HepG2 (cell line): Measurements from ENCODE around the gene CNNM4. TPM values are rescaled to one million over a fixed set of nuclear protein-coding genes. Genes with fewer than 3 reads are reported as not detected.
A peak's percentile ranks its signal among the peaks of the same experiment; 100 is the strongest.

Source experiments
- ESRRA ChIP-seq: sonication (generic); formaldehyde crosslinking; IDR thresholded peaks from 2 replicates; pipeline ENCODE4 v1.5.1; 2020; ENCODE audit warnings: mild to moderate bottlenecking, low read depth, missing genetic modification reagents
- HES4 ChIP-seq: sonication (generic); formaldehyde crosslinking; IDR thresholded peaks from 2 replicates; pipeline ENCODE4 v1.9.0; 2021; ENCODE audit warnings: mild to moderate bottlenecking, missing genetic modification reagents, borderline replicate concordance
- KLF13 ChIP-seq: sonication (generic); formaldehyde crosslinking; IDR thresholded peaks from 2 replicates; pipeline ENCODE4 v1.4.0; 2020; ENCODE audit warnings: mild to moderate bottlenecking, missing genetic modification reagents
- NFYB ChIP-seq: sonication (generic); formaldehyde crosslinking; IDR thresholded peaks from 2 replicates; pipeline ENCODE4 v1.4.0; 2020; ENCODE audit warnings: missing genetic modification reagents
- PAX8 ChIP-seq: sonication (generic); formaldehyde crosslinking; IDR thresholded peaks from 2 replicates; pipeline ENCODE4 v1.8.0; 2022; ENCODE audit warnings: mild to moderate bottlenecking, missing genetic modification reagents, borderline replicate concordance
- SIN3B ChIP-seq: fragments of 150-350 bp; IDR thresholded peaks from 2 replicates; pipeline ENCODE4 v1.6.1; 2014; ENCODE audit warnings: low read length
- SNAPC4 ChIP-seq: sonication (generic); formaldehyde crosslinking; IDR thresholded peaks from 2 replicates; pipeline ENCODE4 v1.4.0; 2020; ENCODE audit warnings: mild to moderate bottlenecking, missing genetic modification reagents
- SRY ChIP-seq: sonication (generic); formaldehyde crosslinking; IDR thresholded peaks from 2 replicates; pipeline ENCODE4 v1.8.0; 2022; ENCODE audit warnings: mild to moderate bottlenecking, missing genetic modification reagents
- TGIF2 ChIP-seq: IDR thresholded peaks from 2 replicates; pipeline ENCODE4 v1.6.1; 2016; ENCODE audit warnings: control low read depth, missing compliant biosample characterization
- ZMAT3 ChIP-seq: sonication (generic); formaldehyde crosslinking; conservative IDR thresholded peaks from 2 replicates; pipeline ENCODE4 v1.7.0; 2021; ENCODE audit warnings: missing genetic modification reagents
- ZNF253 ChIP-seq: sonication (generic); formaldehyde crosslinking; IDR thresholded peaks from 2 replicates; pipeline ENCODE4 v1.8.0; 2022; ENCODE audit warnings: mild to moderate bottlenecking, missing genetic modification reagents, borderline replicate concordance
- ZNF512B ChIP-seq: sonication (generic); formaldehyde crosslinking; IDR thresholded peaks from 2 replicates; pipeline ENCODE4 v1.5.1; 2020; ENCODE audit warnings: missing genetic modification reagents, mild to moderate bottlenecking, borderline replicate concordance
- ZNF567 ChIP-seq: sonication (generic); formaldehyde crosslinking; IDR thresholded peaks from 2 replicates; pipeline ENCODE4 v1.8.1; 2023; ENCODE audit warnings: mild to moderate bottlenecking, missing genetic modification reagents, borderline replicate concordance
- ZNF605 ChIP-seq: sonication (generic); formaldehyde crosslinking; IDR thresholded peaks from 2 replicates; pipeline ENCODE4 v1.8.0; 2022; ENCODE audit warnings: mild to moderate bottlenecking, missing genetic modification reagents
- ZNF704 ChIP-seq: sonication (generic); formaldehyde crosslinking; IDR thresholded peaks from 2 replicates; pipeline ENCODE4 v1.8.1; 2023; ENCODE audit warnings: mild to moderate bottlenecking, inconsistent platforms, moderate library complexity, missing genetic modification reagents, borderline replicate concordance
- ZNF746 ChIP-seq: sonication (generic); formaldehyde crosslinking; IDR thresholded peaks from 2 replicates; pipeline ENCODE4 v1.8.0; 2022; ENCODE audit warnings: mild to moderate bottlenecking, missing genetic modification reagents
- ZNF781 ChIP-seq: sonication (generic); formaldehyde crosslinking; IDR thresholded peaks from 2 replicates; pipeline ENCODE4 v1.5.1; 2020; ENCODE audit warnings: borderline replicate concordance, mild to moderate bottlenecking, missing genetic modification reagents; ENCODE audit errors: not compliant biosample characterization
- polyA plus RNA-seq, 8 experiments: library from polyadenylated mRNA; depleted of rRNA in 3 of 8; stranded (reverse) in 7 of 8; unstranded in 1 of 8; fragments of >200 nt; fragmentation: Illumina TruSeq in 4 of 8; extraction: Trizol in 4 of 8; gene quantifications; 2 replicates each; pipeline versions ENCODE4 v1.2.1 to v1.2.3, GENCODE V29; 2011 to 2016; ENCODE audit warnings: low read depth in 4 of 8, missing spikeins in 1 of 8, mixed read lengths in 1 of 8; ENCODE audit not compliant: insufficient read depth in 1 of 8
- total RNA-seq, 5 experiments: library from RNA; depleted of rRNA; stranded (reverse); fragments of >200 nt; fragmentation: Illumina TruSeq; extraction: Trizol; gene quantifications; 2 replicates each; pipeline ENCODE4 v1.2.3, GENCODE V29; 2016; ENCODE audit warnings: low read depth in 1 of 5

CNNM4 gene
- total and polyA plus RNA-seq, 2 of the 13 experiments (the other 11 are each of a cell fraction or from before 2014, with no cell fraction given), result 5.9 to 8.4 TPM

DNA sequence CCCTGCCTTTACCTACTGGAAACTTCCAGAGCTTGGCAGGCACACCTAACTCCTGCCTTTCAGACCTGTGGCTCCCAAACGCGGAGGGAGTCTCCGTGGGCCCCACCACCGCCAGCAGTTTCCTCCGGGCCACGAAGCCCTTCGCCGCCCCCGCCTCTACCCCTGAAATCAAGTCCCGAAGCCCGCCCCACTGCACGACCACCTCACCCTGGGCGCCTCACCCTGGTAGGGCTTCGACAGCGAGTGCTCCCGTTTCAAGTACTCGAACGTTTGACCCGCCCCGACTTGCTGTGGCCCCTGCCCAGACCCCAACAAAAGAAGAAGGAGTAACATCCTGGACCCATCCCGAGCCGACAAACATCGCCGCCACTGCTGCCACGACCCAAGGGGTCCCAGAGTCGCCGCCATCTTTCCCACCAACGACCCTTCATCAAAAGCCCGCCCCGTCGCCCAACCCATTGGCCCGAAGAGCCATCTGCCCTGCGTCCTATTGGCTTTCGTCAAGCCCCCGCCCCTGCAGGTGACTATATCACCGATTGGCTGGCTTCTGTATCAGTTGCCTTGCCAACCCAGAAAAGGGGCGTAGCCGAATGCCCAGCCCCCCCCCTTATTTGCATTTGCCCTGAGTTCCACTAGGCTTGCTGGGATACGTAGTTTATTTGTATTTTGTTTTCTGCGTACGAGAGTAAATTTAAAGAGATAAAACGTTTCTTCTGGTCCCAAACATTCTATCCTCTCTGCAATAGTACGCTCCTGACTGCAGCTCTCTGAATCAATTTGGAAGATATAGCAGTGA, 20.9 kb upstream of the CNNM4 start, which contains the start of gene LMAN2L (continued):
- TF ChIP-seq SNAPC4, result peak; percentile 99
- peak; percentile 78 for TF ChIP-seq SIN3B
- TF ChIP-seq ZNF704, result peak; percentile 94
- peak; percentile 51; the same call in 1 of the 2 replicates for TF ChIP-seq ZMAT3 (CRISPR knock-in tag)
- 0 out of 2 replicates have a peak, but pooled peaks have one; percentile 44 for TF ChIP-seq ESRRA (CRISPR knock-in tag)
- peak; percentile 73 for TF ChIP-seq ZNF781 (CRISPR knock-in tag)
- 0 out of 2 replicates have a peak, but pooled peaks have one; percentile 66 for TF ChIP-seq ZNF512B
- TF ChIP-seq ZNF567, result 0 out of 2 replicates have a peak, but pooled peaks have one; percentile 29
- no peak for TF ChIP-seq ZNF605
- TF ChIP-seq SRY (CRISPR knock-in tag), result peak; percentile 25; the same call in 1 of the 2 replicates
- no peak for TF ChIP-seq KLF13 (CRISPR knock-in tag)
- peak; percentile 95; the same call in 1 of the 2 replicates for TF ChIP-seq PAX8 (CRISPR knock-in tag)
- TF ChIP-seq ZNF746, result peak; percentile 73
- TF ChIP-seq ZNF253 (CRISPR knock-in tag), result 0 out of 2 replicates have a peak, but pooled peaks have one; percentile 26
- TF ChIP-seq TGIF2 (CRISPR knock-in tag), result peak; percentile 38; the same call in 1 of the 2 replicates
- no peak for TF ChIP-seq HES4
- TF ChIP-seq NFYB (CRISPR knock-in tag), result peak; percentile 92
